ENCODE data around the gene TRIP4. TPM values are rescaled to one million over a fixed set of nuclear protein-coding genes. Genes with fewer than 3 reads are reported as not detected.

TRIP4 gene
- total RNA-seq, 1 experiment from 2014 or later, result 18.1 TPM

GRCh38 chr15:64478863-64479262 is 91.2 kb downstream of the TRIP4 start:
- H3K9me2 ChIP-seq (ENCODE audit: insufficient read depth), result no peaks in the 10 kb centered on the region
- BruUV-seq (replicated peaks), result no TSS peak
- no peaks in the 10 kb centered on the region for H3K27me3 ChIP-seq (ENCODE audit: insufficient read depth, low read depth)
- no peak for TF ChIP-seq EZH2 (IDR thresholded peaks at IDR 0.05; ENCODE audit: low read depth)
- TF ChIP-seq CTCF (conservative IDR thresholded peaks at IDR 0.05), result no peak
- no peaks in the 10 kb centered on the region for H3K9me3 ChIP-seq (ENCODE audit: insufficient read depth, low read depth)
- no peak for DNase-seq
- H3K27ac ChIP-seq, result no peak overlapping the region
- H3K4me2 ChIP-seq, result no peak overlapping the region
- CTCF ChIA-PET, result no interaction called here
- H4K20me1 ChIP-seq (ENCODE audit: insufficient read depth), result no peaks in the 10 kb centered on the region
- H3K36me3 ChIP-seq (ENCODE audit: low read depth), result no peaks in the 10 kb centered on the region
- H3F3A ChIP-seq (ENCODE audit: insufficient read depth, low read depth), result no peaks in the 10 kb centered on the region
- no peaks in the 10 kb centered on the region for H3K4me1 ChIP-seq (replicated peaks; ENCODE audit: insufficient read depth)
- H2AFZ ChIP-seq, result no peak overlapping the region
- no peaks in the 10 kb centered on the region for H3K79me2 ChIP-seq (ENCODE audit: low read depth)
- no peak overlapping the region for H3K4me3 ChIP-seq
- intact Hi-C loops (cut with micrococcal nuclease; ENCODE audit: unreplicated experiment), result no loop called here
- POLR2A ChIA-PET (ENCODE audit: unreplicated experiment), result no interaction called here

GRCh38 chr15:64480891-64481290 is 93.3 kb downstream of the TRIP4 start:
- Histone ChIP-seq H3K36me3 (ENCODE audit: low read depth) (no peaks in the 10 kb centered on the region), H3K4me3 (no peak overlapping the region), H3K27ac (no peak overlapping the region), H3K79me2 (ENCODE audit: low read depth) (no peaks in the 10 kb centered on the region), H4K20me1 (ENCODE audit: insufficient read depth) (no peaks in the 10 kb centered on the region), H3K9me2 (ENCODE audit: insufficient read depth) (no peaks in the 10 kb centered on the region), H3K27me3 (ENCODE audit: insufficient read depth, low read depth) (no peaks in the 10 kb centered on the region), H3K4me1 (replicated peaks; ENCODE audit: insufficient read depth) (no peaks in the 10 kb centered on the region), H3F3A (ENCODE audit: insufficient read depth, low read depth) (no peaks in the 10 kb centered on the region), H2AFZ (no peak overlapping the region), H3K4me2 (no peak overlapping the region), H3K9me3 (ENCODE audit: insufficient read depth, low read depth) (no peaks in the 10 kb centered on the region)
- POLR2A ChIA-PET (ENCODE audit: unreplicated experiment), result interaction anchor here (0.7 kb wide), 2 partner anchors 20 to 971 kb away, joined by 4 to 8 read pairs; no protein-coding TSS in a partner anchor
- intact Hi-C loops (cut with micrococcal nuclease; ENCODE audit: unreplicated experiment), result no loop called here
- CTCF ChIA-PET, result no interaction called here
- TF ChIP-seq EZH2 (IDR thresholded peaks at IDR 0.05; ENCODE audit: low read depth) (no peak), CTCF (conservative IDR thresholded peaks at IDR 0.05) (no peak)
- BruUV-seq (replicated peaks), result no TSS peak
- no peak for DNase-seq

- Histone ChIP-seq H3K4me2 (no peak overlapping the region), H3K27ac (no peak overlapping the region), H2AFZ (no peak overlapping the region), H3K9me2 (ENCODE audit: insufficient read depth) (no peaks in the 10 kb centered on the region), H3K36me3 (ENCODE audit: low read depth) (no peaks in the 10 kb centered on the region), H3K27me3 (ENCODE audit: insufficient read depth, low read depth) (no peaks in the 10 kb centered on the region), H3K79me2 (ENCODE audit: low read depth) (no peaks in the 10 kb centered on the region), H4K20me1 (ENCODE audit: insufficient read depth) (no peaks in the 10 kb centered on the region), H3K4me3 (no peak overlapping the region), H3K9me3 (ENCODE audit: insufficient read depth, low read depth) (no peaks in the 10 kb centered on the region), H3F3A (ENCODE audit: insufficient read depth, low read depth) (no peaks in the 10 kb centered on the region), H3K4me1 (replicated peaks; ENCODE audit: insufficient read depth) (no peaks in the 10 kb centered on the region)
- TF ChIP-seq CTCF (conservative IDR thresholded peaks at IDR 0.05) (no peak), EZH2 (IDR thresholded peaks at IDR 0.05; ENCODE audit: low read depth) (no peak)
- BruUV-seq (replicated peaks), result no TSS peak
- ChIA-PET POLR2A (ENCODE audit: unreplicated experiment) (no interaction called here), CTCF (no interaction called here)
- no peak for DNase-seq
- intact Hi-C loops (cut with micrococcal nuclease; ENCODE audit: unreplicated experiment), result no loop called here
Observed at GRCh38 chr15:64483749-64484148, 96.1 kb downstream of the TRIP4 start.
